Measurements from ENCODE around the gene ABCE1.
"Not testable (repeated sequence)": the region's sequence is repeated elsewhere in the genome, so short reads cannot be mapped to it uniquely, and the experiment has no call there.

The ABCE1 gene

GRCh38 chr4:145101091-145101490 is 3.0 kb downstream of the ABCE1 start:
- in situ Hi-C loops (cut with HindIII; ENCODE audit: low sequenced_read_pairs): no loop called here

- in situ Hi-C loops (cut with HindIII; ENCODE audit: low sequenced_read_pairs): no loop called here
Measured at GRCh38 chr4:145102619-145103018, 4.5 kb downstream of the ABCE1 start.

GRCh38 chr4:145103496-145103895 is 5.4 kb downstream of the ABCE1 start:
- in situ Hi-C loops (cut with HindIII; ENCODE audit: low sequenced_read_pairs): no loop called here

DNA sequence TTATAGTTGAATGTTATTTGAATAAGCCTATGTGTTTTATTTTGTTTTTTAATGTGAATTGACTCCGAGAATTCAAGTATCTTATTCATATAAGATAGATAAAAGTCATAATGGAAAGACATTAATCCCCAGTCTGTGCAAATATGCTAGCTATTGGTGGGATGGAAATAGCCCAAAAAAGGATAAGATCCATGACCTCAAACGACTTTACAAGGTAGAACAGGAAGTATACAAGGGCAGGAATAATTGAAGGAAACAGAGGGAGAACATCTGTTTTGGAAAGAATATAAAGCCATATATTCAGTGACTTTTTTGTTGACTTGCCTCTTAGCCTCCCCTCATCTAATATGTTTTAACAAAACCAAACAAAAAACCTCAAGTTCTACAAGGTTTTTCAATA is 9.0 kb downstream of the ABCE1 start:
- in situ Hi-C loops (cut with HindIII; ENCODE audit: low sequenced_read_pairs): no loop called here

- in situ Hi-C loops (cut with HindIII; ENCODE audit: low sequenced_read_pairs): no loop called here
Measured at GRCh38 chr4:145108128-145108527, 10.0 kb downstream of the ABCE1 start.

GRCh38 chr4:145125396-145125795 is 27.3 kb downstream of the ABCE1 start:
- in situ Hi-C loops (cut with HindIII; ENCODE audit: low sequenced_read_pairs): no loop called here

- in situ Hi-C loops (cut with HindIII; ENCODE audit: low sequenced_read_pairs): no loop called here
Measured at GRCh38 chr4:145130130-145130529, 32.0 kb downstream of the ABCE1 start.

DNA sequence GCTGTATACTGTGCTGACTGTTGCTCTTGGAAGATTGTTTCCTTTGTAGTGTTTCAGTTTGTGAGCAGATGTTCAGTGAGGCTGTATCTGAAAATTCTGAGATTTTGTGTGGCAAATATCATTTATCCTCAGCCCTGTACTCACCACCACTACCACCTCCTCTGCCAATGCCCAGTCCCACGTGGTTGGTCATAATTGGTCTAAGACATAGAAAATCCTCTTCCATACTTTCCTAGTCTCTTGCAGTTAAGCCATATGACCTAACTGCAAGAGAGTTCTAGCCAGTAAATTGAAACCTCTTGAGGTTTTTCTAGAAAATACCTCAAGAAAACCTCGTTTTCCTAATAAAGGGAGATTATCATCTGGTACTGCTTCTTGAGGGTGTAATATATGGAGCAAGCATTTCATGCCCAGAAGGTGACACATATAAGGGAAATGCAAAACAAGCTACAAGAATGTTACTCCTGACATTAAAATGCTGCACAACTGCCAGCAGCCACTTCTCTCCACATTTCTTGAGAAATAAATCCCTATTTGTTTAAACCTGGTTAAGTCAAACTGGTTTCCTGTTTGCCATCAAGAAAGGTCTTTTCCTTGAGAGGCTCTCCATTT is 32.8 kb downstream of the ABCE1 start:
- in situ Hi-C loops (cut with HindIII; ENCODE audit: low sequenced_read_pairs): no loop called here

DNA sequence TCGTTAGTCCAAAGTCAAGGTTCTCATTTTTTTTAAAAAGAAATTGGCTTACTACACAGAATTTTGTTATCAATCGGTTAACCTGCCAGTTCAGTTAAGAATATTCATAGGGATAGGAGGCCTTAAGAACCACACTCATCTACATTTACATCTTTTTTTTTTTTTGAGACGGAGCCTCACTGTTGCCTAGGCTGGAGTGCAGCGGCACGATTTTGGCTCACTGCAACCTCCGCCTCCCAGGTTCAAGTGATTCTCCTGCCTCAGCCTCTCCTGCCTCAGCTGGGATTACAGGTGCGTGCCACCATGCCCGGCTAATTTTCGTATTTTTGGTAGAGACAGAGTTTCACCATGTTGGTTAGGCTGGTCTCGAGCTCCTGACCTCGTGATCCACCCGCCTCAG is 33.7 kb downstream of the ABCE1 start:
- in situ Hi-C loops (cut with HindIII; ENCODE audit: low sequenced_read_pairs): no loop called here

DNA sequence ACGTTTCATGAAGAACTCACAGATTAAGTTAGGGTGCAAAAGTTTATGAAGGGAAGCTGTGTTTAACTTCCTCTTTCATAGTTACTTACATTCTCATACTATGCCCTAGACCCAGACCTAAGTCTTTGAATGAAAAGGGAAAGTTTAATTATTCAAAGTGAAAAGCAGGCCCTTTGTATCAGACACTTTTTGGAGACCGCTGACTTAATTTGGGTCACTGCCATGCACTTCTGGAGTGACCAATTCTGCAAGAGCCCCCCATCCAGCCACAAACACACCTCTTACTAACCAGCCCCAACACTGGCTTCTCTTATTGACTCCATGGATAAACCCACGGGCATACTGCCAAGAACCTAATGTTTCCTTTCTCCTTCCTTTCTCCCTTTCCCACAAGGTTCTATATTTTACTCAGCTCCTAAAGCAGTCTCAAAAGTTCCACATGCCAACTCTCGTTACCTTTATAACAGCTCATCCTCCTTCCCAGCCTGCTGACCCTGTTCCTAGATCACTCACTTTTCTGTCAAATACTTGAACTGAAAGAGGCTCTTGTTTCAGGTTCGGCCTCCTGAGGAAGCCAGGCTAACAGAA is 34.5 kb downstream of the ABCE1 start:
- in situ Hi-C loops (cut with HindIII; ENCODE audit: low sequenced_read_pairs): no loop called here

GRCh38 chr4:145136219-145136618 is 38.1 kb downstream of the ABCE1 start:
- in situ Hi-C loops (cut with HindIII; ENCODE audit: low sequenced_read_pairs): not testable (repeated sequence)

DNA sequence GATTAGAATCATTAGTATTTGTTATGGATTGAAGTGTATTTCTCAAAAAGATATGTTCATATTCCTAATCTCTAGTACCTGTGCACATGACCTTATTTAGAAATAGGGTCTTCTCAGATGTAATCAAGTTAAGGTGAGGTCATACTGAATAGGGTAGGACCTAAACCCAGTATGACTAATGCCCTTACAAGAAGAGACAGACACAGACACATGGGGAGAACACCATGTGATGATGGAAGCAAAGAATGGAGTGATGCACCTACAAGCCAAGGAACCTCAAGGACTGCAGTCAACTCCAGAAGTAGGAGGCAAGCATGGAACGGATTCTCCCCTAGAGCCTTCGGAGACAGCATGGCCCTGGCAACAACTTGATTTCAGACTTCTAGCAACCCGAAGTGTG is 50.9 kb downstream of the ABCE1 start:
- in situ Hi-C loops (cut with HindIII; ENCODE audit: low sequenced_read_pairs): no loop called here

- in situ Hi-C loops (cut with HindIII; ENCODE audit: low sequenced_read_pairs): no loop called here
Measured at GRCh38 chr4:145153181-145153903, 55.2 kb downstream of the ABCE1 start.

DNA sequence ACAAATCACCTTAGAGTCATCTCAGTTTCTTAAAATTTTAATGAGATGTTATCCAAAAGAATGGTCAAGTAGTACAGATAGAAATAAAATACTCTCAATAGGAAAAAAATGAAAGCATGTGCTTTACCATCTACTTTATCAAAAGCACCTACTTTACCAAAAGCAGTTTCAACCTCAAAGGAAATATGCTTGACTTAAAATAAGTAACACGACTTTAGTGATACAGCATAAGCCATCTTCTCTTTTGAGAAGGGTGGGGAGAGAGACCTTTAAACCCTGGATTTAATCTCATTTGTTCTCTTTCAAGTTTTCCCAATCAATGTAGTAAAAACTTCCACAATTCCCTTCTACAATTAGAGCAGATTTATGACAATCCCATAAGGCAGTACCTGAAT is 55.8 kb downstream of the ABCE1 start:
- in situ Hi-C loops (cut with HindIII; ENCODE audit: low sequenced_read_pairs): no loop called here

GRCh38 chr4:145154573-145154972 is 56.5 kb downstream of the ABCE1 start:
- in situ Hi-C loops (cut with HindIII; ENCODE audit: low sequenced_read_pairs): no loop called here

- in situ Hi-C loops (cut with HindIII; ENCODE audit: low sequenced_read_pairs): no loop called here
Measured at GRCh38 chr4:145155268-145155870, 57.3 kb downstream of the ABCE1 start.

DNA sequence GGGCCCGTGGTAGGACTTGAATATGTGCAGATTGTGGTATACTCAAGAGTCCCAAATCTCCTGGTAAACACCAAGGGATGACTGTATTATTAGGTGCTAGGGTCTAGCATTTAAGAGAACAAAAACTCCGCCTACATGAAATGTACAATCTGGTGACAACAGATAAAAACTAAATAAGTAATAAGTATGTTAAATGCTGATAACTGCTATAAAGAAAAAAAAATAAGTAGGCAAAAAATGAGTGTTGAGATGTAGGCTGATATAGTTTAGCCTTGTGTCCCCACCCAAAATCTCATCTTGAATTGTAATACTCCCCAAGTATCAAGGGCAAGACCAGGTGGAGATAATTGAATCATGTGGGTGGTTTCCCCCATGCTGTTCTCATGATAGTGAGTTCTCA is 58.9 kb downstream of the ABCE1 start:
- in situ Hi-C loops (cut with HindIII; ENCODE audit: low sequenced_read_pairs): no loop called here

GRCh38 chr4:145161549-145161948 is 63.4 kb downstream of the ABCE1 start:
- in situ Hi-C loops (cut with HindIII; ENCODE audit: low sequenced_read_pairs): no loop called here

DNA sequence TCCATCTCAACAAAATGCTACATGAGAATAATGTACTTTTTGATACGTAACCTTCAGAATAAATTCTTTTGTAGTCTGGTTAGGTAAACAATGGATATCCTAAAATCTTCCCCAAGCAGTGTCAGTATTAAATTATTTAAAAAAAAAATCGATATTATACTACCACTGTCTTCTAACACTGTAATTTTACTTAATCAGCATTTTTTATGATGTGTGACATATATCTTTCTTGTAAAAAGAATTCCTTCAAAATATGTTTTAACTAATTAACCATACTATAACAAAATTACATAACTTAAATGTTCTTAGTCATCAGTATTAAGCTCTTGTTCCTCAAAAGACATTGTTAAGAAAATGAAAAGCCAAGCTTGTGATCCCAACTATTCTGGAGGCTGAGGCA is 69.8 kb downstream of the ABCE1 start:
- in situ Hi-C loops (cut with HindIII; ENCODE audit: low sequenced_read_pairs): no loop called here

DNA sequence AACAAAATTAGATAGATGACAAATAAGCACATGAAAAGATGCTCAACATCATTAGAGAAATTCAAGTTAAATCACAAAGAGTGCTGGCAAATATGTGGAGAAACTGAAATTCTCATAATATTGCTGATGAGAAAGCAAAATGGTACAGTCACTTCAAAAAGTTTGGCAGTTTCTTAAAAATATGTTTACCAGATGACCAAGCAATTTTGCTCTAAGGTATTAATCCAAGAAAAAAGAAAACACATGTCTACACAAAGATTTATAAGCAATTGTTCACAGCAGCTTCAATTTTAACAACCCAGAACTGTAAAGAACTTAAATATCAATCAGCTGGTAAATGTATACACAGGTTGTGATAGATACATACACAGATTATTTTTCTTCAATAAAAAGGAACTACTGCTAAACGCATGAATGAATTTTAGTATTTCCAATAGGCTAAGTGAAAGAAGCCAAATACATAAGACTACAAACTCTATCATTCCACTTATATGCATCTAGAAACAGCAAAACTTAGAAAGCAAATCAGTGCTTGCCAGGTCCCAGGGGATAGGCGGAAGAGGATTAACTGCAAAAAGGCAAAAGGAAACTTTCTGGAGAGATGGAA is 70.6 kb downstream of the ABCE1 start:
- in situ Hi-C loops (cut with HindIII; ENCODE audit: low sequenced_read_pairs): no loop called here

GRCh38 chr4:145170223-145170622 is 72.1 kb downstream of the ABCE1 start:
- in situ Hi-C loops (cut with HindIII; ENCODE audit: low sequenced_read_pairs): no loop called here

DNA sequence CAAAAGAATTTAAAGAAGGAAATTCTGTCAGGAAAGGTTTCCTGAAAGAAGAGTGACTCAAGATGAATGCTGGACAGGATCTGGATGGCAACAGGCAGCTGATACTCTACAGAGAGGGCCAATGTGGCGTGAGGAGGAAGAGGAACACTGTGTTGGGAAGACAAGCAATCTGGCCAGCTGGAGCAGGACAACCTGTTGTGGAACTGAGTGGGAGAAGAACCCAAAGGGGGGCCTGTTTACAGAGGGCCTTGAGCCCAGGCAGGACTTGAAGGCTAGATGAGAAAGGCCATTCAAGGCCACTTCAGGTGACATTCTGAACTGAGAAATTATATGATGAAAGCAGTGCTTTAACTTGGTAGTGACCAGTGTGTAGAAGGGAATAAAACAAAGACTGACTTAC is 73.8 kb downstream of the ABCE1 start:
- in situ Hi-C loops (cut with HindIII; ENCODE audit: low sequenced_read_pairs): no loop called here

Data from DLD1 (cell line).